Astrocyte of the hippocampus (primary cell): ENCODE data around the gene CCDC87.
"Not testable (repeated sequence)": the region's sequence is repeated elsewhere in the genome, so short reads cannot be mapped to it uniquely, and the experiment has no call there.

Experiments
- DNase-seq: peaks from one replicate; pipeline ENCODE4 v3.0.0; 2011; ENCODE audit warnings: low read depth, low spot score

Gene CCDC87

GRCh38 chr11:66617155-66617834 is 24.4 kb upstream of the CCDC87 start:
- DNase-seq = no peak

- peak; percentile 100 for DNase-seq
These were observed 23.7 kb upstream of the CCDC87 start, which contains the start of gene RBM14 for GRCh38 chr11:66616379-66617154. TSS of gene RBM14 (plus strand) at chr11:66616630. CDS start at chr11:66616721, 91 bp downstream.

GRCh38 chr11:66614073-66614472 is 21.2 kb upstream of the CCDC87 start:
- DNase-seq = no peak

DNA sequence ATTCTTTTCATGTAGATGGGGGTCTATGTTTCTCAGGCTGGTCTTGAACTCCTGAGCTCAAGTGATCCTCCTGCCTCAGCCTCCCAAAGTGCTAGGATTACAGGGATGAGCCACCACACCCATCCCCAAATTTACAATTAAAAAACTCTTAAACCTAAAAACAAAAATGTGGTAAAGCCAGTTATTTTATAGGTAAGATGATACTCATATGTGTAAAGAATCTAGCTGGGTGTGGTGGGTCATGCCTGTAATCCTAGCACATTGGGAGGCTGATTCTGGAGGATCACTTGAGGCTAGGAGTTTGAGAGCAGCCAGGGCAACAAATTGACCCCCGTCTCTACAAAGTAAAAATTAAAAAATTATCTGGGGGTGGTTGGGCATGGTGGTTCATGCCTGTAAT is 19.6 kb upstream of the CCDC87 start:
- DNase-seq = no peak

GRCh38 chr11:66609721-66610617 is 17.1 kb upstream of the CCDC87 start:
- DNase-seq = no peak

- peak; percentile 91 for DNase-seq
These were observed 14.4 kb upstream of the CCDC87 start for GRCh38 chr11:66607126-66607834.

- peak; percentile 21 for DNase-seq
These were observed 13.7 kb upstream of the CCDC87 start for GRCh38 chr11:66606608-66607007.

GRCh38 chr11:66604155-66604554 is 11.3 kb upstream of the CCDC87 start:
- DNase-seq = no peak

DNA sequence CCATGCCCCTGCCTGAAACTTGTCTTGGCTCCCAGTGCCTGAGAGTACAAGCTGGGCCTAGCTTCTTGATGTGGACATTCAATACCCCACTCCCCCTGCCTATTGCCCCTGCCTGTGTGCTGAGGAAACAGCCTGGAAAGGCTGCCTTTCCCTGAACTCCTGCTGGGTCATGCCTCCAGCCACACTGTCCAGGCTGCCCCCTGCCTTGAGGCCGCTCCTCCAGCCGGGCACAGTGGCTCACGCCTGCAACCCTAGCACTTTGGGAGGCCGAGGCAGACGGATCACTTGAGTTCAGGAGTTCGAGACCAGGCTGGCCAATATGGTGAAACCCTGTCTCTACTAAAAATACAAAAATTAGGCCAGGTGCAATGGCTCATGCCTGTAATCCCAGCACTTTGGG is 10.2 kb upstream of the CCDC87 start:
- DNase-seq = no peak

DNA sequence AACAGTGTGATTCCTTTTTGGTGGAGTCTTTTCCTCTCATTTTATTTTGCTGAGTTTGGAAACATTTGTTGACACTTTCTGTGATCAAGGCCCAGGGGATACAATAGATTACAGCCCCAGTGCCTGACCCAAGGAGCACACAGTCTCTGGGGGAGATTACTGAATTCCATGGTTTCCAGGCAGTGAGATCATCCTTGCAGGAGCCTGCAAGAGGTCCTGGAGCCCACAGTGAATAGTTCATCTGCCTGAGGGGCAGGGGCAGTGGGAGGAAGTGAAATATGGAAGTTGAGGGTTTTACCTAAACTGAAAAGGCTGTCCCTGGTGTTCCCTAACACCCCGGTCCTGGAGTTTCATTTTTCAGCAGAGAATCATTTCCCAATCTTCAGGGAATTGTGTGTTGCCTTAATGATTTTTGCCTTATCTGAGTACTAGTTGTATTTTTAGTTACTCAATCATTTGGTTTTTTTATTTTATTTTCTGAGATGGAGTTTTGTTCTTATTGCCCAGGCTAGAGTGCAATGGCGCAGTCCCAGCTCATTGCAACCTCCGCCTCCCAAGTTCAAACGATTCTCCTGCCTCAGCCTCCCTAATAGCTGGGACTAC is 7.9 kb upstream of the CCDC87 start:
- DNase-seq = peak; percentile 36

DNA sequence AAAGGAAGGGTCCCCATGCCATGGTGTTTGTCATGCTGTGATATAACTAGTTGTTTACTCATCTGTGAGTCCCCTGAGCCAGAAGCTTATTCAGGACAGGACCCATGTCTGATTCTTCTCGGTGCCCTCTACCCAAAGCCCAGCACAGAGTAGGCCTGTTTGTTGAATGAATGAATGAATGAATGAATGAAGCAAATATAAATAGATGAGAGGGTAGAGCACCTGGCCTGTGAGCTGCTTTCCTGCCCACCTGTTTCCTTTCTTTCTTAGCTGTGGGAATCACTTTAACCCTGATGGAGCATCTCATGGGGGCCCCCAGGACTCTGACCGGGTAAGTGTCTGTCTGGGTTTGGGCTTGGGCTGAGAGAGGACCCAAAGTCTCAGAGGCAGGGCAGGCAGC is 7.4 kb upstream of the CCDC87 start:
- DNase-seq = no peak

GRCh38 chr11:66598993-66599392 is 6.1 kb upstream of the CCDC87 start:
- no peak for DNase-seq

DNA sequence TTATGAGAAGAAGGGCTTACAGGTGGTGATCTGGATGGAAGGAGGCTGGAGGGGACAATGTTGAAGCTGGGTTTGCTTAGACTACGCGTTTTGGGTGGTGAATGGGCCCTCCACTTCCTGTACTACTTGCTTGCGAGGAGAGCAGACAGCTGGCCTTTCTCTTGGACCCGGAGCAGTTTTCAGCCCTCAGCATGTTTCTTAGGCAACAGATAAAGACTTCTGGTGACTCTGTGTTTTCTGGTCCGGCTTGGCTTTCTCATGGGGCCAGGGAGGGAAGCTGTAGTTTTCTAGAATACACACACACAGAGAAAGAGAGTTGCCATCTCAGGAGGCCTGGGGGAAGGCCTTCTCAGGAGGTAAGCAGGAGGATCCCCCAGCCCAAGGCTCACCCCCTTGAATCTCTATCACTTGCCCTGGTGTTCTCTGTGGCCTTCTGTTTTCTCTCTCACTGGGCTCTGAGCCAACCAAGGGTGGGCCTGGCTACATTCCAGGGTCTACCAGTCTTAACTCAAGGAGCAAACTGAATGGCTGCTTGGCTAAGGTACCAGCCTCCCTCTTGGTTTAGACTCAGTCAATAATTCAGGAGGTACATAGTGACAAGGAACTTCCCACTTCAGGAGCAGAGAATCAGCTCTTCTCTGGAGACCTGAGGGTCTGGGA is 2.5 kb upstream of the CCDC87 start:
- peak; percentile 36 for DNase-seq

- DNase-seq = no peak
These were observed 787 bp upstream of the CCDC87 start for GRCh38 chr11:66593650-66594049.

- no peak for DNase-seq
These were observed 406 bp upstream of the CCDC87 start for GRCh38 chr11:66593303-66593635.

GRCh38 chr11:66591175-66591574 is 1.7 kb downstream of the CCDC87 start:
- DNase-seq = no peak

DNA sequence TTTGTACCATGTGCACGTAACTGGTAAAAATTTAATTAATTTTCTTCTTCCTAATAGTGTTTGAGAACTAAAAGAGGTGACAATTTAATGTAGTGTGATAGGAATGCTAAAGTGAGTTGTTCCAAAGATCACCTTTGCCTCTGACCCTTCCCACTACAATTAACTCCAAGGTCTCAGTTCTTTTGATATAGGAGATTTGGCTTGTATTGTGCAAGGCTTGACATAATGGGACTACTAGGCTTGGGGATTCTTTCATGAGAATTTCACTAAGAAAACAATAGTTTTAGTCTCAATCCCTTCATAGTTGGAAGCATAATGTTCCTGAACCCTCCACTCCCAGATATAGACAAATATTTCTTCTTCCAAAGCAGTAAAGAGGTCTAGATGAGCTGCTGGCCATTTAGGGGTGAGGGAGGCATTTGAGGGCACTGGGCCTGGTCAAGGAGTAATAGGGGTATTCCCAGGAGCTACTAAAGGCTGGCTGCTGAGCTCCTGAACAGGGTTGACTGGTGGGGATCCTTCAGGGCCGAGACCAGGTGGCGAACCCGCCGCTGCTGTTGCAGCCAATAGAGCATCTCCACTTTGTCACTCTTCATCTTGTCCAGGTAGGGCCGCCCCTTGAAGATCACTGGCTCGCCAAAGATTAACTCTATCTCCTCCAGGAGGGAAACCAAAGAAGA is 2.7 kb downstream of the CCDC87 start:
- DNase-seq = no peak

DNA sequence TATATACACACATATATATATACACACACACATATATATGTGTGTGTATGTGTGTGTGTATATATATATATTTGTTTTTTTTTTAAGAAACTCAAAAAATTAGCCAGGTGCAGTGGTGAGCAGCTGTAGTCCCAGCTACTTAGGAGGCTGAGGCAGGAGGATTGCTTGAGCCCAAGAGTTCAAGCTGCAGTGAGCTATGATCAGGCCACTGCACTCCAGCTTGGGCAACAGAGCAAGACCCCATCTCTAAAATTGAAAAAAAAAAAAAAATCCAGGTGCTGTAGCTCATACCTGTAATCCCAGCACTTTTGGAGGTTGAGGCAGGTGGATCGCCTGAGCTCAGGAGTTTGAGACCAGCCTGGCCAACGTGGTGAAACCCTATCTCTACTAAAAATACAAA is 3.5 kb downstream of the CCDC87 start:
- not testable (repeated sequence) for DNase-seq

- DNase-seq = no peak
These were observed 6.7 kb downstream of the CCDC87 start for GRCh38 chr11:66586136-66586535.

DNA sequence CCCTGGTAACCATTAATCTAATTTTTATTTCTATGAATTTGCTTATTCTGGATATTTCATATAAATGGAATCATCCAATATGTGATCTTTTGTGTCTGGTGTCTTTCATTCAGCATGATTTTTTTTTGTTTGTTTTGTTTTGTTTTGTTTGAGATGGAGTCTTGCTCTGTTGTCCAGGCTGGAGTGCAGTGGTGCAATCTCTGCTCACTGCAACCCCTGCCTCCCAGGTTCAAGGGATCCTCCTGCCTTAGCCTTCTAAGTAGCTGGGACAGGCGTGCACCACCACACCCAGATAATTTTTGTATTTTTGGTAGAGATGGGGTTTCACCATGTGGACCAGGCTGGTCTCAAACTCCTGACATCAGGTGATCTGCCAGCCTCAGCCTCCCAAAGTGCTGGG is 7.4 kb downstream of the CCDC87 start:
- DNase-seq = not testable (repeated sequence)
